Stimulated activated memory B cell treated with anti-CD40 and anti-IgM and Interleukin-4, amounts not matched to agents 10 μg/mL and 1 μg/mL and 100 μg/mL, for 72 hours (primary cell): Measurements from ENCODE around the gene DUOXA1.
"Not testable (repeated sequence)": the region's sequence is repeated elsewhere in the genome, so short reads cannot be mapped to it uniquely, and the experiment has no call there.

ENCODE experiments used
- ATAC-seq: fragments of 150-1000 bp; cut with Tn5 transposase; 2 replicates; pipeline ENCODE4 v1.10.0; 2021
- H3K27ac Mint-ChIP-seq: one replicate; pipeline ENCODE4 v1.8.0; 2022; ENCODE audit warnings: mild to moderate bottlenecking, mixed read lengths
- H3K27me3 Mint-ChIP-seq: one replicate; pipeline ENCODE4 v1.8.0; 2022; ENCODE audit warnings: mixed read lengths
- H3K36me3 Mint-ChIP-seq: one replicate; pipeline ENCODE4 v1.8.0; 2022; ENCODE audit warnings: mixed read lengths
- H3K4me1 Mint-ChIP-seq: one replicate; pipeline ENCODE4 v1.8.0; 2022; ENCODE audit warnings: mixed read lengths
- H3K4me3 Mint-ChIP-seq: one replicate; pipeline ENCODE4 v1.8.0; 2022; ENCODE audit warnings: mild to moderate bottlenecking, moderate library complexity, mixed read lengths
- H3K9me3 Mint-ChIP-seq: one replicate; pipeline ENCODE4 v1.8.0; 2022; ENCODE audit warnings: mixed read lengths

The DUOXA1 gene

GRCh38 chr15:45140557-45141250 lies 11.0 kb upstream of the DUOXA1 start:
- Mint-ChIP-seq H3K27ac (no peak overlapping the region), H3K9me3 (no peaks in the 10 kb centered on the region), H3K4me1 (peaks cover 8% of the 10 kb centered on the region), H3K4me3 (no peak overlapping the region), H3K36me3 (no peaks in the 10 kb centered on the region), H3K27me3 (peaks cover 20% of the 10 kb centered on the region)
- no peak for ATAC-seq

GRCh38 chr15:45139770-45140169 lies 10.1 kb upstream of the DUOXA1 start:
- no peak overlapping the region for H3K4me3 Mint-ChIP-seq
- H3K27me3 Mint-ChIP-seq: peaks cover 23% of the 10 kb centered on the region
- H3K4me1 Mint-ChIP-seq: peaks cover 10% of the 10 kb centered on the region
- H3K27ac Mint-ChIP-seq: no peak overlapping the region
- no peaks in the 10 kb centered on the region for H3K36me3 Mint-ChIP-seq
- no peak for ATAC-seq
- H3K9me3 Mint-ChIP-seq: no peaks in the 10 kb centered on the region

GRCh38 chr15:45138814-45139765 lies 9.4 kb upstream of the DUOXA1 start:
- ATAC-seq: no peak
- Mint-ChIP-seq H3K9me3 (no peaks in the 10 kb centered on the region), H3K4me1 (peaks cover 17% of the 10 kb centered on the region), H3K27me3 (peaks cover 30% of the 10 kb centered on the region), H3K27ac (no peak overlapping the region), H3K4me3 (no peak overlapping the region), H3K36me3 (no peaks in the 10 kb centered on the region)

DNA sequence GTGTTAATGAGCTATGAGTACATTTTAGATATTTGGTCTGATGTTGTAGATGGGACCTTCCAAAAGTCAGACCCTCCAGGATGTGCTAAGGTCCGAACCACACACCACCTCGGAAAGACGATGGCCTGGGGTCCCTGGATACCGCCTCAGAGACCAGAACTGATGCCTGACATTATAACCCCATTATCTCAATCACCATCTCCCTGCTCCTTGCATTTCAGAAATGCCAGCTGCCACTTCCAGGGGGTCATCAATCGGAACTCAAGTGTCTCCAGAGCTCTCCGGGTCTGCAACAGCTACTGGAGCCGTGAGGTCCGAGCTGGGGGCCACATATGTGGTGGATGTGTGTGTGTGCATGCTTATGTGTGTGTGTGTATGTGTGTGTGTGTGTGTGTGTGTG lies 8.0 kb upstream of the DUOXA1 start:
- Mint-ChIP-seq H3K27me3 (peaks cover 42% of the 10 kb centered on the region), H3K36me3 (no peaks in the 10 kb centered on the region), H3K27ac (no peak overlapping the region), H3K4me3 (no peak overlapping the region), H3K9me3 (no peaks in the 10 kb centered on the region), H3K4me1 (peaks cover 18% of the 10 kb centered on the region)
- ATAC-seq: no peak

DNA sequence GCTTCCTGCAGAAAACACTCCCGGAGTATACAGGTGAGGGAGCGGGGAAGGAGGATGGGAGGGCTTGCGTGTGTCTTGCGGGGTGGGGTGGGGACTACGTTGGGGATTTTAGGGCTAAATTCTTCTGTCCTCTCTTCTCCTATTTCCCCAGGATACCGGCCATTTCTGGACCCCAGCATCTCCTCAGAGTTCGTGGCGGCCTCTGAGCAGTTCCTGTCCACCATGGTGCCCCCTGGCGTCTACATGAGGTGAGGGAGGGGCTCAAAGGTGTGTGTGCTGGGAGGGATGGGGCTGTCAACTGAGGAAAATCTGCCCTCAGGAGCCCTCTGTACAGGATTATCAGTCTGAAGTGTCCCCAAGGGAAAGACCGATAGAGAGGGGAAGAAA lies 6.7 kb upstream of the DUOXA1 start:
- peaks cover 52% of the 10 kb centered on the region for H3K27me3 Mint-ChIP-seq
- no peaks in the 10 kb centered on the region for H3K9me3 Mint-ChIP-seq
- H3K27ac Mint-ChIP-seq: no peak overlapping the region
- H3K4me3 Mint-ChIP-seq: peak overlapping the region; percentile 56
- no peaks in the 10 kb centered on the region for H3K36me3 Mint-ChIP-seq
- peaks cover 18% of the 10 kb centered on the region for H3K4me1 Mint-ChIP-seq
- ATAC-seq: no peak

DNA sequence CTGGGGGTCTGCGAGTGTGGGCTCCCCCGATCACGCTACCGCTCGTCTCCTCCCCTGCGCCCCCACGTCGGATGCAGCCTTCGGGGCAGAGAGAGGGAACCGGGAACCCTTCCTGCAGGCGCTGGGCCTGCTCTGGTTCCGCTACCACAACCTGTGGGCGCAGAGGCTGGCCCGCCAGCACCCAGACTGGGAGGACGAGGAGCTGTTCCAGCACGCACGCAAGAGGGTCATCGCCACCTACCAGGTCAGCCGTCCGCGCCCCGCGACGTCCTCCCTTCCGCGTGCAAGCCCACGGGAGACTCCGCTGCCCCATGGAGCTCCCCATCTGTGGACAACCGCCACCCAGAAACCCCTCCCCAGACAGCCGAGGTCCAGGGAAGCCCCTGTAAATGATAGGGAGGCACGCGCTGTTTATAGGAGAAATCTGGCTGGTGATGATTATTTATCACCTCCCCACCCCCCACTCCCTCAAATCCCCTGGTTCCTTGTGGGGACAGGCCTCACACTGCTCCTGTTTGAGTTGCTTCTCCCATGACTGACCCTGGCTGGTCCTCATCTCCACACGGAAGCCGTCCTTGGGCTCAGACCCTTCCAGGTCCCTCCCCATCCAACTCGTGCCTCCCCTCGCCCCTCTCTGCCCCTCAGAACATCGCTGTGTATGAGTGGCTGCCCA lies 6.2 kb upstream of the DUOXA1 start:
- not testable (repeated sequence) for H3K9me3 Mint-ChIP-seq

GRCh38 chr15:45134682-45135604 lies 5.3 kb upstream of the DUOXA1 start:
- Mint-ChIP-seq H3K27ac (peak overlapping the region; percentile 39), H3K27me3 (peaks cover 66% of the 10 kb centered on the region), H3K4me1 (peaks cover 25% of the 10 kb centered on the region), H3K36me3 (no peaks in the 10 kb centered on the region), H3K9me3 (no peaks in the 10 kb centered on the region), H3K4me3 (peak overlapping the region; percentile 62)
- ATAC-seq: peak; percentile 63

More for the DNA sequence above, 6.2 kb upstream of the DUOXA1 start:
- Mint-ChIP-seq H3K27me3 (peaks cover 57% of the 10 kb centered on the region), H3K4me1 (peaks cover 18% of the 10 kb centered on the region), H3K4me3 (peak overlapping the region; percentile 56)
- not testable (repeated sequence) for ATAC-seq, H3K27ac Mint-ChIP-seq, H3K36me3 Mint-ChIP-seq

- H3K27me3 Mint-ChIP-seq: peaks cover 70% of the 10 kb centered on the region
- peaks cover 25% of the 10 kb centered on the region for H3K4me1 Mint-ChIP-seq
- no peak for ATAC-seq
- H3K36me3 Mint-ChIP-seq: no peaks in the 10 kb centered on the region
- H3K9me3 Mint-ChIP-seq: no peaks in the 10 kb centered on the region
- H3K27ac Mint-ChIP-seq: no peak overlapping the region
- peak overlapping the region; percentile 22 for H3K4me3 Mint-ChIP-seq
Measured at GRCh38 chr15:45134046-45134445, 4.4 kb upstream of the DUOXA1 start.

GRCh38 chr15:45133561-45133920 lies 3.9 kb upstream of the DUOXA1 start:
- Mint-ChIP-seq H3K27ac (no peak overlapping the region), H3K4me1 (peaks cover 25% of the 10 kb centered on the region), H3K9me3 (no peaks in the 10 kb centered on the region), H3K36me3 (no peaks in the 10 kb centered on the region), H3K27me3 (peaks cover 76% of the 10 kb centered on the region), H3K4me3 (no peak overlapping the region)
- ATAC-seq: no peak

GRCh38 chr15:45132844-45133560 lies 3.3 kb upstream of the DUOXA1 start:
- H3K36me3 Mint-ChIP-seq: no peaks in the 10 kb centered on the region
- H3K9me3 Mint-ChIP-seq: no peaks in the 10 kb centered on the region
- peaks cover 76% of the 10 kb centered on the region for H3K27me3 Mint-ChIP-seq
- peaks cover 25% of the 10 kb centered on the region for H3K4me1 Mint-ChIP-seq
- H3K4me3 Mint-ChIP-seq: no peak overlapping the region
- no peak for ATAC-seq
- H3K27ac Mint-ChIP-seq: no peak overlapping the region

DNA sequence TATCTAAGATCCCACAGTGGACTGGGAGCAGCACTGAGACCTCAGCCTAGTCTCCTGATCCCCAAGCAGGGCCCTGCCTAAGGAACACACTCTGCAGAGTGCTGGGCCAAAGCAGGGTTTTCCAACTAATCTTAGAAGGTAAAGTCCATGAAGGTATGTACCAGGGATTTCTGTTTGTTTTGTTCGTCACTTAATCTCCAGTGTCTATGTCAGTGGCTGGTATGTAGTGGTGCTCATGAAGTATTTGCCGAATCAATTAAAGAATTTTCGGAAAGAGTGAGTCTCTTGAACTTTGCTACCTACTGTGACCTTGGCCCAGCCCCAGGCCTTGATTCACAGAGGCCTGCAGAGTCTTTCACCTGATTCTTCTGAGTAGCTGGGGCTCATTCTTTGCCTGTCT lies 1.8 kb upstream of the DUOXA1 start:
- Mint-ChIP-seq H3K36me3 (no peaks in the 10 kb centered on the region), H3K4me3 (no peak overlapping the region), H3K27me3 (peaks cover 77% of the 10 kb centered on the region), H3K4me1 (peaks cover 22% of the 10 kb centered on the region), H3K9me3 (no peaks in the 10 kb centered on the region), H3K27ac (no peak overlapping the region)
- no peak for ATAC-seq

- peaks cover 17% of the 10 kb centered on the region for H3K4me1 Mint-ChIP-seq
- peaks cover 79% of the 10 kb centered on the region for H3K27me3 Mint-ChIP-seq
Measured at GRCh38 chr15:45130291-45131000, 767 bp upstream of the DUOXA1 start.

DNA sequence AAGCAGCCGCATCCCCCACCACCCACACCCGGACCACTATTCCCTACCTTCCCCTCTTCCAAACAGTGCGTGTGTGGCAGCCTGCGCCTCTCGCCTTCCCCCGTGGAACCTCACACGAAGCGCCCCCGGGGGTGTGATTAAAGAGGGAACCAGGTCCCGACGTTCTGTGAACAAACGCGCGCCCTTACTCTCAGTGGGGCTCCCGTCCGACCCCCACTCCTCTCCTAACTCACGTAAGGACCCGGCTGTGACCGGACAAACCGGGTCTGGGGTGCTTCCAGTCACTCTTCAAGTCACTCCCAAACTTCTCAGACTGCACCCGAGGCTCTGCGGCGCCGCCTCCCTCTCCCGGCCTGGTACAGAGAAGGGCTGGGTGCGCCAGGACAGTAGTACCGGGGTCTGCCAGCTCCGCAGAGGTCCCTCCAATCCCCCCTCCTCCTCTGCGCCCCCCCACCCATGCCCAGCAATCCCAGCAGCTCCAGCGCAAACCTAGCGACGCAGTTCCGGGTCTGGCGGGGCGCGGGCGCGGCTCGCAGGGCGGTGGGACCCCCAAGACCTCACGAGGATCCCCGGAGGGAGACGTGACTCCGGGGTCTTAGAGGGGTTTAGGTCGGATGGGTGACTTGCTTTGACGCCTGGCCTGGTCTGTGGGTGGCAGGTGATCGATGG lies 574 bp downstream of the DUOXA1 start:
- ATAC-seq: no peak
- H3K27ac Mint-ChIP-seq: no peak overlapping the region
- H3K36me3 Mint-ChIP-seq: no peaks in the 10 kb centered on the region
- H3K27me3 Mint-ChIP-seq: peaks cover 77% of the 10 kb centered on the region
- no peaks in the 10 kb centered on the region for H3K9me3 Mint-ChIP-seq
- peaks cover 8% of the 10 kb centered on the region for H3K4me1 Mint-ChIP-seq
- H3K4me3 Mint-ChIP-seq: no peak overlapping the region

More at GRCh38 chr15:45130291-45131000, 767 bp upstream of the DUOXA1 start:
- Mint-ChIP-seq H3K27ac (no peak overlapping the region), H3K4me3 (peak overlapping the region; percentile 27), H3K36me3 (no peaks in the 10 kb centered on the region), H3K9me3 (no peaks in the 10 kb centered on the region)
- no peak for ATAC-seq
